GM06990 (cell line): ENCODE results near the gene COL4A2.

ENCODE experiments used
- DNase-seq: peaks from one replicate; pipeline ENCODE4 v3.0.0-alpha.2; 2011; ENCODE audit not compliant: insufficient read length; ENCODE audit errors: extremely low read depth
- H3K27me3 ChIP-seq: replicated peaks from 2 replicates; pipeline ENCODE4 v1.6.0; 2011; ENCODE audit warnings: low read length; ENCODE audit not compliant: control insufficient read depth, insufficient read depth
- H3K36me3 ChIP-seq: 2 replicates; pipeline ENCODE4 v1.5.1; 2011; ENCODE audit warnings: low read length; ENCODE audit not compliant: control insufficient read depth, insufficient read depth
- H3K4me3 ChIP-seq: replicated peaks from 2 replicates; pipeline ENCODE4 v1.5.1; 2011; ENCODE audit warnings: low read depth, mild to moderate bottlenecking, control low read depth, low read length
- CTCF ChIP-seq: IDR thresholded peaks from 2 replicates; pipeline ENCODE4 v1.5.1; 2011; ENCODE audit warnings: low read length, control low read depth, mild to moderate bottlenecking, inconsistent platforms; ENCODE audit not compliant: insufficient read depth, poor library complexity, severe bottlenecking

COL4A2 gene

DNA sequence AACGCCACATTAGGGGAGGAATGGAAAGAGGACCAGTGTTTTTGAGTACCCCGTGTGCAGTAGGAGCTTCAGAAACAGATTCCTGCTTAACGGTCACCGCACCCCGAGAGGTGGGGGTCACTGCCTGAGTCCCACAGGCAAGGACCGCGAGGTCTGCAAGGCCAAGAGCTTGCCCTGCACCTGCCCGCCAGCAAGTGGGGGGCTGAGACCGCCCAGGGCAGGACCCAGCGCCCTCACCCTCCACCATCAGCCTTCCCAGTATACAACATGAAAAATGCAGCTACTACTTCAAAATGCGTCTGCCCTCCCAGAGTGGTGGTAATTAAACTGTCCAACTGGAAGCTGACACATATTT lies 45.0 kb upstream of the COL4A2 start:
- Histone ChIP-seq H3K27me3 (no peaks in the 10 kb centered on the region; the same call in 1 of the 2 replicates), H3K36me3 (no peaks in the 10 kb centered on the region), H3K4me3 (no peak overlapping the region)
- no peak for TF ChIP-seq CTCF
- no peak for DNase-seq

DNA sequence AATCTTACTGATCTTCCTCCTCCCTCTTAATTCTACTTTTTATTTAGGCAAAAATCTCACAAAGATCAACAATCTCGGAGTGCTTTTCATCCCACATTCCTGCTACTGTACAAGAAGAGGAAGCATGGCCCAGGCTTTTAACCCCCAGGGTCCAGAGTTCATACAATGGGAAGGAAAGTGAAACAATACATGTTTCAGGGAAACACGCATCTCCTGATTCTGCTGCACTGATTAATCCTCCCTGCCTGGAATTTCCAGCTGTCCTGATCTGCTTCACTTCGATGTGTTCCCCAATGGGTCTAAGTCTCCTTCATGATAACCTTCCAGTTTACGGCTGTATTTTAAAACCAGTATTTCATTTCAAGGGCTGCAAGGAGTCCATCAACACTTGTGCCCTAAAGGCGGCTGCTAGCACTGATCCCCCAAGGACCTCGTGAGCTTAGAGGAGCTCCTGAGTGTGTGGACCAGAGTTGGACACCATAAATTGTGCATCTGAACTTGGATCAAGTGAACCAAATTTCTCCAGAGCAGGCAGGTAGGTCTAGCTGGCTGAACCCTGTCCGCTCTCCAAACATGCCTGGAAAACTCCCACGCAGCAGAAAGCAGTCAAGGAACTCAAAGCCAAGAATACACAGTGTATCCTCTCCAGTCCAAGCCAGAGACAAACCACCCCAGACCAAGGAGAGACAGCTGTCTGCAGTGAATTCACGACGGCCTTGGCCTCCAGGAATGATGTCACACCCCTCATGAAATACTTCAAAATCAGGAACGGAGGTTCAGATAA lies 44.4 kb upstream of the COL4A2 start:
- Histone ChIP-seq H3K36me3 (no peaks in the 10 kb centered on the region), H3K27me3 (no peaks in the 10 kb centered on the region; the same call in 1 of the 2 replicates), H3K4me3 (no peak overlapping the region)
- no peak for DNase-seq
- TF ChIP-seq CTCF = no peak

DNA sequence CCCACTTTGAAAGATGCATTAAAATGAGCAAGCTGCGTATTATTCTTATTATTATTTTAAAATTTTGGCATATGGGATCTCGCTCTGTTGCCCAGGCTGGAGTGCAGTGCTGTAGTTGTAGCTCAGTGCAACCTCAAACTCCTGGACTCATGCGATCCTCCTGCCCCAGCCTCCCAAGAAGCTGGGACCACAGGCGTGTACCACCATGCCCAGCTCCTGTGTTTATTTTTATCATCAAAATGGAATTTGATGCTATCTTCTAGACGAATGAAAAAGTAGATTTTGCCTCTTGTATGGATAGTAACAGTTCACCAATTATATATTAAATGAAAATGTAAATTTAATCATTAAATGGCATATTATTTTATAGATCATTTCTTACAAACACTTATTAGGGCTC lies 43.7 kb upstream of the COL4A2 start:
- Histone ChIP-seq H3K27me3 (no peaks in the 10 kb centered on the region; the same call in 1 of the 2 replicates), H3K4me3 (no peak overlapping the region), H3K36me3 (no peaks in the 10 kb centered on the region)
- no peak for DNase-seq
- no peak for TF ChIP-seq CTCF

DNA sequence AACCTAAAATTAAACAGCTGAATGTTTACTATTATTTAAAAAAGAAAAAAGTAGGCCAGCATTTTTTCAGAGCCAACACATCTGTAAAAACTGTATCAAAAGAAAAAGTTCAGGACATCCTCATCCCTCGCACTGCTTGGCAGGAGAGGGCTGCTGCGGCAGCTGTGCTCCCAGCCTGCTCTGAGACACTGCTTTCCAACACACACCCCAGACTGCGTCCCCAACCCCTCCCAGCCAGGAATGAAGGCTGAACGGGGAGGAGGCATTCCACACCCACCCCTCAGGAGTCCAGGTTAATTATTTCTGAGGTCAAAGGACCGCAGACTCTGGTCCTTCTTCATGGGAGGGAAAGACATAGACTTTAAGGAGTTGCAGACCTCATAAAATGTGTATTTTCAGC lies 43.2 kb upstream of the COL4A2 start:
- Histone ChIP-seq H3K27me3 (no peaks in the 10 kb centered on the region; the same call in 1 of the 2 replicates), H3K36me3 (no peaks in the 10 kb centered on the region), H3K4me3 (no peak overlapping the region)
- TF ChIP-seq CTCF = no peak
- no peak for DNase-seq

GRCh38 chr13:110264685-110265275 lies 42.3 kb upstream of the COL4A2 start:
- DNase-seq = no peak
- H3K27me3 ChIP-seq = no peaks in the 10 kb centered on the region; the same call in 1 of the 2 replicates
- no peaks in the 10 kb centered on the region for H3K36me3 ChIP-seq
- H3K4me3 ChIP-seq = no peak overlapping the region
- TF ChIP-seq CTCF = no peak
